Stimulated activated memory B cell treated with anti-CD40 and anti-IgM and Interleukin-4, amounts not matched to agents 10 μg/mL and 1 μg/mL and 100 μg/mL, for 72 hours (primary cell): ENCODE data around the gene PPFIA2.

ENCODE experiments used
- ATAC-seq: fragments of 150-1000 bp; cut with Tn5 transposase; 2 replicates; pipeline ENCODE4 v1.10.0; 2021
- H3K27ac Mint-ChIP-seq: one replicate; pipeline ENCODE4 v1.8.0; 2022; ENCODE audit warnings: mild to moderate bottlenecking, mixed read lengths
- H3K27me3 Mint-ChIP-seq: one replicate; pipeline ENCODE4 v1.8.0; 2022; ENCODE audit warnings: mixed read lengths
- H3K36me3 Mint-ChIP-seq: one replicate; pipeline ENCODE4 v1.8.0; 2022; ENCODE audit warnings: mixed read lengths
- H3K4me1 Mint-ChIP-seq: one replicate; pipeline ENCODE4 v1.8.0; 2022; ENCODE audit warnings: mixed read lengths
- H3K4me3 Mint-ChIP-seq: one replicate; pipeline ENCODE4 v1.8.0; 2022; ENCODE audit warnings: mild to moderate bottlenecking, moderate library complexity, mixed read lengths
- H3K9me3 Mint-ChIP-seq: one replicate; pipeline ENCODE4 v1.8.0; 2022; ENCODE audit warnings: mixed read lengths

The PPFIA2 gene

DNA sequence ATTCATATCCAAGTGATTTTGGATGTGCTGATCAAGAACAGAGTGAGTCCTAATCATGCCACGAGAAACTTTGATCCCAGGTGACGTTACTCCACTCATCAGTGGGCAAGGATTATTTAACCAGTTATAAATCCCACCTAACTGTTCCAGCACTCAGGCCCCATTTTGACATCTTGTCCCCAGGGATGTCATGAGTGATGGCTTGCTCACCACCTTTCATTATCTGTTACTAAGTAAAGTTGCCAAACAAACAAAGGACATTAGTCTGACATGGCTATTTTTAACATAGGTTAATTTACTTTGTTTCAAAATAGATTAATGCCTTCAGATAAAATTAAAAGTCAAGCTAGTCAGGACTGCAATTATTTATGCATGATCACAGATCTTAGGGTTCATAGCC lies 425.3 kb downstream of the PPFIA2 start:
- no peak overlapping the region for H3K27ac Mint-ChIP-seq
- no peaks in the 10 kb centered on the region for H3K9me3 Mint-ChIP-seq
- H3K36me3 Mint-ChIP-seq = no peaks in the 10 kb centered on the region
- H3K27me3 Mint-ChIP-seq = no peaks in the 10 kb centered on the region
- H3K4me3 Mint-ChIP-seq = no peak overlapping the region
- no peak for ATAC-seq
- no peaks in the 10 kb centered on the region for H3K4me1 Mint-ChIP-seq

DNA sequence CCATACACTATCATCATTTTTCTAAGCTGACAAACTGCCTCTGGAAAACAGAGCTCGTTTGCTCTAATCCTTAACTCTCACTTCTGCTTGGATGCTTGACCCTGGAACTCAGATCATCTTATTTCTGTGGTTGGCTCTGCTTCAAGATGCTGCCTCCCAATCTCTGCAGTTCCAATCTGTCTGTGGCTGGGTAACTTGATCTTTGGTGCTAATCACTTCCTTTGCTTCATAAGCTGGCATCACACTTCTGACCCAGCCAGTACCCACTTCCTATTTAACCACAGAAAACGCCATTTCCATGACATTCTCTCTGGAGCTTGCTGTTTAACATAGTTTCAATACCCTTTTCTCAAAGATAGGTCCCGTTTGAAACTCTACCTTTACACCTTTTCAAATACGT lies 427.1 kb downstream of the PPFIA2 start:
- H3K27ac Mint-ChIP-seq = no peak overlapping the region
- H3K36me3 Mint-ChIP-seq = no peaks in the 10 kb centered on the region
- ATAC-seq = no peak
- H3K4me1 Mint-ChIP-seq = no peaks in the 10 kb centered on the region
- H3K9me3 Mint-ChIP-seq = no peaks in the 10 kb centered on the region
- H3K4me3 Mint-ChIP-seq = no peak overlapping the region
- no peaks in the 10 kb centered on the region for H3K27me3 Mint-ChIP-seq

DNA sequence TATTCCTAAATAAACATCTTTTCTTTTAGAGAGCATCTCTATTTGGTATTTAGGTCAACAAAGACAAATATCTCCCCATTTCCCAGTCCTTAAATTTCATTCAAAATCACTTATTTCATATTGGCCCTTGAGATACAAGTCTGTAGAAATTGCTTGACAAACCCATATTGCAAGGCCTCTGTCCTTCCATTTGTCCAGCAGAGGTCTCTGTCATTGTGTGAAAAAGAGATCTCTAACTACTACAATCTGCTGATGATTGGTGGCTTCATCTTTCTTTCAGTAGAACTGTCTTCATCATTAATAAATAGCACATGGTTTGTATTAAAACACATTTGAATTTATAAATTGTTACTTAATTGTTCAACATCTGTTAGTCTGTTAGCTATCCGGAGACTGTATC lies 428.7 kb downstream of the PPFIA2 start:
- no peak overlapping the region for H3K27ac Mint-ChIP-seq
- ATAC-seq = no peak
- H3K27me3 Mint-ChIP-seq = no peaks in the 10 kb centered on the region
- no peaks in the 10 kb centered on the region for H3K36me3 Mint-ChIP-seq
- no peaks in the 10 kb centered on the region for H3K4me1 Mint-ChIP-seq
- no peaks in the 10 kb centered on the region for H3K9me3 Mint-ChIP-seq
- H3K4me3 Mint-ChIP-seq = no peak overlapping the region

DNA sequence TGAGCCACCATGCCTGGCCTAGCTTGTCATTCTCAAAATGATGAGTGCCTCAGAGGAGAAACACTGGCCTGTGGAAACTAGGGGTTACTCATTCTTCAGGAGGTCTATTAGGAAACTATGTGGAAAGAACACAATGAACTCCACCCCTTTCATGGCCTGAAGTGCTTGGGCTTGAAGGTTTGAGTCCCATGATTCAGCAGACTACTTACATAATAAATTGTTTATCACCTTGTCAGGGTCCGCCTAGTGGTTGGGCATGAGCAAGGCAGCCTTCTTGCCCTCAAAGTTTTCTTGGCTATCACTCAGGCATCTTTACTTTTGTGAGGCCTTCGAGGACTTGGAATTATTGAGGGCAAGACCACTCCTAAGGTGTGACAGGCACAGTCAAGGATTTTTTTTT lies 430.1 kb downstream of the PPFIA2 start:
- no peaks in the 10 kb centered on the region for H3K27me3 Mint-ChIP-seq
- H3K36me3 Mint-ChIP-seq = no peaks in the 10 kb centered on the region
- no peaks in the 10 kb centered on the region for H3K4me1 Mint-ChIP-seq
- no peak for ATAC-seq
- no peak overlapping the region for H3K4me3 Mint-ChIP-seq
- H3K27ac Mint-ChIP-seq = no peak overlapping the region
- H3K9me3 Mint-ChIP-seq = no peaks in the 10 kb centered on the region

DNA sequence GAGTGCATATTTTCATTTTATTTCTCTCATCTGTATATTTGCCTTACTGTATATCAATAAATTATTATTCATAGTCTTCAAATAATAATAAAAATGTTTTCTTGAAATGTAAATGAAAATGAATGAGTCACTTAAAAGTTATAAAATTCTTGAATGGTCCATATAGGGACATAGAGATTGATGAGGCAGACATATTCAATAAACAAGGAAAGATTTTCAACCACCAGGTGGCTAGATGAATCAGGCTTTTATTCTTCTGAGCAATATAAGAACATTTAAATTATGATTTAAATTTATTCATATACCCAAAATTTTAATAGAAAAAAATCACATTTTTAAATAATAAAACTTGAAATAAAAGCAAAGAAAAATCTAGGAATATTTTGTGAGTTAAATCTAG lies 431.7 kb downstream of the PPFIA2 start:
- Mint-ChIP-seq H3K9me3 (no peaks in the 10 kb centered on the region), H3K4me3 (no peak overlapping the region), H3K4me1 (no peaks in the 10 kb centered on the region), H3K27ac (no peak overlapping the region), H3K36me3 (no peaks in the 10 kb centered on the region), H3K27me3 (no peaks in the 10 kb centered on the region)
- no peak for ATAC-seq

DNA sequence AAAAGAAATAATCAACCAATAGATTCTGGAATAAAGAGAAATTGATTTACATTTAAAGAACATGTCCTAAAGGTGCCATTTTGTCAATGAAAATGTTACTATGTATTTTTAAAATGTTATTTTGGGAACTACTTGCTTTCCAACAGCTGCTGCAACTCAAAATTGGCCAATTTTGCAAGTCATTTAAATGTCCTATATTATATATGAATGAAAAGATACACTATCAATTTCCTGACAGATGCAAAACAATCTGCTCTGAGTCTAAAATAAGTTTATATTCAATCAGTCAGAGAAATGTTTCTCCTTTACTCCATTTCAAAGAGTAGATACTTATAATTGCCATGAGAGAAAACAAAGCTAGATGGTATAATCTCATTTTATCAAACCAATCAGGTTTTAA lies 434.1 kb downstream of the PPFIA2 start:
- no peak overlapping the region for H3K27ac Mint-ChIP-seq
- ATAC-seq = no peak
- no peaks in the 10 kb centered on the region for H3K9me3 Mint-ChIP-seq
- H3K4me1 Mint-ChIP-seq = no peaks in the 10 kb centered on the region
- no peaks in the 10 kb centered on the region for H3K27me3 Mint-ChIP-seq
- H3K4me3 Mint-ChIP-seq = no peak overlapping the region
- H3K36me3 Mint-ChIP-seq = no peaks in the 10 kb centered on the region

DNA sequence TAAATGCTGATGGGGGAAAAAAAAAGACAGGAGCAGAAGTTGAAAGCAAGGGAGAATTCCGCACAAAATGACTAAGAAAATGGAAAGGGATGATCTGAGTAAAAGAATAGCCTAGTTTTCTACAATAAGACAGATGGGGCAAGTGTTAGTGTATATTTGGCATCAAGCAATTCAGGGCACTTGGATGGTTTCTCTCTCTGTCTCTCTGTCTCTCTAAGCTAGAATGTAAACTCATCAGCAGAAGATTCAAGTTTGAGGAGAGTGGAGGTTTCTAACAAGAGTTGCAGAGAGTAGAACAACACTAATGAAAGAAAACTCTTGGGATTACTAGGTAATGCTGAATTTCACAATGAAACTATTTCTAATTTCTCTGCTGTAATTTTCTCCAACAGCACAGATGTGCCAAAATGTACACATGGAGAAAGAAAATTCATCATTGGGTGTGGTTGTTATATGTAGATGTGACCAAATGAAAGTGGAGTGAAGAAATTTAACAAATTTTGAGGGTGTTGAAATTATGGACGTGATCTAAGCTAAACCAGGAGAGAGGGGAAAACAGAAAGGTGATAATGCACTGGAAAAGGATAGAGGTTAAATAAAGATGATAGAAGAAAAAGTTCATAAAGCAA lies 444.1 kb downstream of the PPFIA2 start:
- H3K36me3 Mint-ChIP-seq = no peaks in the 10 kb centered on the region
- no peak overlapping the region for H3K4me3 Mint-ChIP-seq
- H3K4me1 Mint-ChIP-seq = no peaks in the 10 kb centered on the region

DNA sequence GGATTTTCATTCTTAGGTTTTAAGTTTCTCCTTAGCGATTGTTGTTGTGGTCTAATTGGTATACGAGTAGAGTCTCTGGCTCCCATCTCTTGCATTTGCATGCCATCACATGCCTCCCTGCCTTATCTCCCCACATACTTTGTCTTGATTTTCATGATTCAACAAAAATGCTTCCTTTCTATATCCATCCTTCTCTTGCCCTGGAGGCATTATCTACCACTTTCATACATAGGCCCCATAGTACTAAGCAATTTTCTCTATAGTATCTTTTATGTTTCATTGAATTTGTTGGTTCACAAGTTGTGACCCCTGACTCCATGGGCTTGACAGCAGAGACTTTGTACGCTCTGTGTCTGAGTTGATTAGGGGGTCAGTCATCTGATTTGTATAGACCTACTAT lies 455.2 kb downstream of the PPFIA2 start:
- Mint-ChIP-seq H3K9me3 (peaks cover 12% of the 10 kb centered on the region), H3K4me1 (no peaks in the 10 kb centered on the region), H3K27me3 (no peaks in the 10 kb centered on the region), H3K27ac (no peak overlapping the region), H3K36me3 (no peaks in the 10 kb centered on the region), H3K4me3 (no peak overlapping the region)
- ATAC-seq = no peak

More for the DNA sequence above, 444.1 kb downstream of the PPFIA2 start:
- no peak for ATAC-seq
- Mint-ChIP-seq H3K9me3 (peaks cover 5% of the 10 kb centered on the region), H3K27me3 (no peaks in the 10 kb centered on the region), H3K27ac (no peak overlapping the region)

DNA sequence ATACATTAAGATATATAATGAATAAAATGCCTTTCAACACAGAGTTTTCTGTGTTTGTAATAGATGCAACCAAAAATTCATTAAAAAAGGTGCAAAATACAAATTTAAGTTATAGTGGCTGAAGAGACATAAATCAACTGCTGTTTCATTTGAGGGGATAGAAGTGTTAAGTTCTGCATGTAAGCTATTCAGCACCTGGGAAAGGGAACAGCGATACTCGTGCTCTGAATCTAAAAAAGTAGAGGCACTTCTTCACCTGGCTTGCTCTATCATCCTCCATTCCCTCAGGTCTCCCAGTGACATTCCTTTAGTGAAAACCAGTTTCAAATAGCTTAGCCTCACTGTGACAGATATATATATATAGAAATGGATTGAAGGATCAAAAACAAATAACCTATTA lies 458.7 kb downstream of the PPFIA2 start:
- Mint-ChIP-seq H3K9me3 (peaks cover 12% of the 10 kb centered on the region), H3K27ac (no peak overlapping the region), H3K4me1 (no peaks in the 10 kb centered on the region), H3K27me3 (no peaks in the 10 kb centered on the region), H3K36me3 (no peaks in the 10 kb centered on the region), H3K4me3 (no peak overlapping the region)
- ATAC-seq = no peak

DNA sequence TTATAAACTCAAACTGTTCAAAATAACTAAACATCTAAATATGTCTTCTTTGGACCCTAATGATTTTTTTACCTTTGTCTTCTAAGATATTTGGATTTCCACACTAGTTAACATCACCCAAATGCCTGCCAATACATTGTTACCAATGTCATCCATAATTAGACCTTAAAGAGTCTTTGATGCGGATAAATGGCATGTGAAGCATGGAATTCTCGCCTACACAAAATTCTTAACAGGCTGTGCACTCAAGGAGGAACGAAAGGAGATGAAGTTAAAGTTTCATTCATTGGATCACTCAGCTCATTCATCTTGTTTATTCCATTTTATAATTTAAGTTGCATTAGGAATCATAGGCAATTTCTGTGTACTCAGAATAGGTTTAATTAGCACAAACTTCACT lies 461.5 kb downstream of the PPFIA2 start:
- Mint-ChIP-seq H3K36me3 (no peaks in the 10 kb centered on the region), H3K27ac (no peak overlapping the region), H3K4me1 (no peaks in the 10 kb centered on the region), H3K27me3 (no peaks in the 10 kb centered on the region), H3K4me3 (no peak overlapping the region), H3K9me3 (peaks cover 8% of the 10 kb centered on the region)
- no peak for ATAC-seq

DNA sequence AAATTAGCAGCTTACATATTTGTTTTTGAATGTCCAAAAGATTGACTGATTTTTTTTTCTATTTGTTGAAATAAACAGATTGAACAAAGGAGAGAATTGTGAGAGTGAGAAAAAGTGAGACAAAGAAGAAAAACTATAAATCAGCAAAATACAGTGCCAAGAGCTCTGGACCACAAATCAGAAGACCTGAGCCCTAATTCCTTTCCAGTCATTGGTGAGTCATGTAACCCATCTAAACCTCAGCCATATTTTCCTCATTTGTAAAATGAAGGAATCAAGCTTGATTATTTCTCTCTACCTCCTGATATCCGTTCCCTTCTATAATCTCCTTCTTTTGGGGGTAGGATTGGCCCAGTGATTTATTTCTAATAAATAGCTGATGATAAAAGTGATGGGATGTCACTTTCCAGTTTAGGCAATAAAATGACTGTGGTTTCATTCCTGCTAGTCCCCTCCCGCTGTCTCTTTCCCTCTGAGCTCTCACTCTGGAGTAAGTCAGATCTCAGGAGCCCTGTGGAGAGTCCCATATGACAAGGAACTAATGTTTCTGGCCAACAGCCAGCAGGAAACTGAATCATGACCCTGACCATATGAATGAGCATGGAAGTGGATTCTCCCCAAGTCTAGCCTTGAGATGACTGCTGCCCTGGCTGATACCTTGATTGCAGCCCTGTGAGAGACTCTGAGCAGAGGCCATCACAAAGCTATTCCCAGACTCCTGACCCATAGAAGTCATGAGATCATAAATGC lies 462.4 kb downstream of the PPFIA2 start:
- Mint-ChIP-seq H3K4me1 (no peaks in the 10 kb centered on the region), H3K27ac (no peak overlapping the region), H3K27me3 (no peaks in the 10 kb centered on the region), H3K9me3 (peaks cover 8% of the 10 kb centered on the region), H3K4me3 (no peak overlapping the region), H3K36me3 (no peaks in the 10 kb centered on the region)
- peak; percentile 41 for ATAC-seq

DNA sequence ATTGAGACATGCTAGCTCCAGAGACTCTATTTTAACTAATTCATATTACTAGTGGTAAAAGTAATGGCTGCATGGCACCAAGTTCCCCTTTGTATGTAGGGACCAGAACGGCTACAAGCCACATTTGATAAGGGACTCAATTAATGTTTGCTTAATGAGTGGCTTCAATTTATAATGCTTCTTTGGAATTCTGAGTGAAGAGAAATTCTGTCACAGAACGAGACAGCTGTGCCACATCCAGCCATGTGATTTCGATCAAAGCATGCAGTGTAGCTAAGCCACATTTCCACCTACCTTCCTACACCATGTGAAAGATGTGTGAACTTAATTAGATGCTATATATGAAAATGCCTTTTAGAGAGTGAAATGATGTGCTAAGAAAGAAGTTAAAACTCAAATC lies 463.9 kb downstream of the PPFIA2 start:
- H3K4me1 Mint-ChIP-seq = no peaks in the 10 kb centered on the region
- no peak overlapping the region for H3K27ac Mint-ChIP-seq
- no peak for ATAC-seq
- H3K4me3 Mint-ChIP-seq = no peak overlapping the region
- no peaks in the 10 kb centered on the region for H3K36me3 Mint-ChIP-seq
- H3K27me3 Mint-ChIP-seq = no peaks in the 10 kb centered on the region
- peaks cover 3% of the 10 kb centered on the region for H3K9me3 Mint-ChIP-seq

DNA sequence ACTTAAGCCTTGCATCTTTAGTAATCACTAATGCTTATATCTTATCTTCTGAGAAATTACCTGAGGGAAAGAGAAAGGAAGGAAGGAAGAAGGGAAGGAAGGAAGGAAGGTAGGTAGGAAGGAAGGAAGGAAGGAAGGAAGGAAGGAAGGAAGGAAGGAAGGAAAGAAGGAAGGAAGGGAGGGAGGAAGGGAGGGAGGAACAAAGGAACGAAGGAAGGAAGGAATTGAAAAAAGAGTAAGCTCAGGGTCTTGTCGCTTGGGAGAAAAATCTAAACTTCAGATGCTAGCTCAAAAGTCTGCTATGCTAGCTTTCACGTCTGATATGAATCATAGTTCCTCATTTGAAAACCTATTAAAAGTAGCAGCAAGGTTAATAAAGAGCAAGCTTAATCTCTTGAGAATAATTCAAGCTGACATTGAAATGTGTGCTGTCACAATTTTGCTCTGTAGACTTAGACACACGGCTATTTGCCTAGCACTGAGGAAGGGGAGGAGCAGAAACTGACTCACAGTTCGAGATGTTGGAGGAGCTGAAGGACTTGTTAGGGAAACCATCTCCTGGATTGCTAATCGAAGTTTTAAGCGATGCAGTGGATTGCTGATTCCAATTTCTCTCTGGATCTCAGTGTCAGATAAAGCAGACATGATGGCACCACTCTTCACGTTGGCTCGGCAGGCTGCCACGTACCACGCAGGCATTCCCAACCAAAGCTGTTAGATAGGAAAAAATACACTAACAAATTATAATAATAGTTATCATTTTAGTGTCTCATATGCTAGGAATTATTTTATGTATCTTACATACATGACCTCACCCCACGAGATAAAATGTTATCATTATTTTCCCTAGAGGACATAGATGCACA lies 464.6 kb downstream of the PPFIA2 start:
- Mint-ChIP-seq H3K27me3 (no peaks in the 10 kb centered on the region), H3K27ac (no peak overlapping the region), H3K4me1 (no peaks in the 10 kb centered on the region), H3K36me3 (no peaks in the 10 kb centered on the region), H3K9me3 (peaks cover 3% of the 10 kb centered on the region), H3K4me3 (no peak overlapping the region)
- no peak for ATAC-seq

DNA sequence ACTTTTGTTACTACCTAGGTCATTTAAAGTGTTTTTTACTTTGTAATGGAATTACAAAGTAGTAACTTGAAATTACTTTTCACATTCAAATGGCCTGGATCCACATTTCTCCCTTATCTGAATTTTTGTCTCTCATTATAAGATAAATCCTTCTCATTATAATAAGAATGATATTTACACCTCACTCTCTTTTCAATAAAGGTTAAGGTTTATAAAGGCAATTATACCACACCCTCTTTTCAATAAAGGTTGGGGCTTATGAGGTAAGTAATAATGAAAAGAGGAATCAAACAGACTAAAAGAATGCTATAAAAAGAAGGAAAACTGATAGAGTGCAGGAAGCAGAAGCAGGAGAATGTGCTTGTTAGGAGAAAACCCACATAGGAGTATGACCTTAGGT lies 470.5 kb downstream of the PPFIA2 start:
- H3K27me3 Mint-ChIP-seq = no peaks in the 10 kb centered on the region
- no peaks in the 10 kb centered on the region for H3K9me3 Mint-ChIP-seq
- H3K36me3 Mint-ChIP-seq = no peaks in the 10 kb centered on the region
- H3K4me1 Mint-ChIP-seq = no peaks in the 10 kb centered on the region
- H3K27ac Mint-ChIP-seq = no peak overlapping the region
- H3K4me3 Mint-ChIP-seq = no peak overlapping the region
- ATAC-seq = no peak

DNA sequence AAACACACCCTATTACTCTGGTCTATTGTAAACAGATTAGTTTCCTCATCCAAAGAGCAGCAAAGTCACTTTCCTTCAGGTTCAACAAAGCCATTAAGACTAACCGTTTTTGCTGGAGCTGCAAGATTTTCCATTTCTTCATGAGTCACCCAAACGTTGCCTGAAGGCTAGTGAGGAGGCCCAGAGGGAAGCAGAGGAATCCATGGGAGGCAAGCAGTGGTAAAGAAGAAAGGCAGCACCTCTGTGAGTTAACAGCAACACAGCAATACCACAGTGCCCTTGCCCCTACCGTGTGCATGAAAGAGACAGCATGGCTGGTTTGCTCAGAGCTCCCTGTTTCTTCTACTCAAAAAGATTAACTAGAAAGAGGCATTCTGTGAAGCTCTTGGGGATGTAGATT lies 475.0 kb downstream of the PPFIA2 start:
- Mint-ChIP-seq H3K27me3 (no peaks in the 10 kb centered on the region), H3K4me3 (no peak overlapping the region), H3K9me3 (no peaks in the 10 kb centered on the region), H3K27ac (no peak overlapping the region), H3K36me3 (no peaks in the 10 kb centered on the region), H3K4me1 (no peaks in the 10 kb centered on the region)
- ATAC-seq = no peak
